Panc1 (cell line): ENCODE data around the gene DNMT3A.
"Not testable (repeated sequence)": the region's sequence is repeated elsewhere in the genome, so short reads cannot be mapped to it uniquely, and the experiment has no call there.

ENCODE experiments used
- POLR2AphosphoS5 ChIP-seq: IDR thresholded peaks from 2 replicates; pipeline ENCODE4 v1.6.1; 2012; ENCODE audit warnings: mild to moderate bottlenecking, low read depth, low read length, moderate library complexity
- TF ChIP-seq, protein P1 (sequence below): fragments of 450-650 bp; IDR thresholded peaks from 2 replicates; pipeline ENCODE4 v1.5.1; 2017; ENCODE audit warnings: mild to moderate bottlenecking

DNA sequence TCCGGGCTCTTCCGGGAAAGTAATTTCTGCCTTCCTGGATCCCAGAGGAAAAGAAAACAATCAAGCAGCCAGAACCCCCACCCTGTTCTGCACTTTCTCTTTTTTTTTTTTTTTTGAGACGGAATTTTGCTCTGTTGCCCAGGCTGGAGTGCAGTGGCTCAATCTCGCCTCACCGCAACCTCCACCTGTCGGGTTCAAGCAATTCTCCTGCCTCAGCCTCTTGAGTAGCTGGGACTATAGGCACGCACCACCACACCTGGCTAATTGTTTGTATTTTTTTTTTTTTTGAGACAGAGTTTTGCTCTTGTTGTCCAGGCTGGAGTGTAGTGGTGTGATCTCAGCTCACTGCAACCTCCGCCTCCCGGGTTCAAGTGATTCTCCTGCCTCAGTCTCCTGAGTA is 69.0 kb downstream of the DNMT3A start:
- TF ChIP-seq, protein P1, sequence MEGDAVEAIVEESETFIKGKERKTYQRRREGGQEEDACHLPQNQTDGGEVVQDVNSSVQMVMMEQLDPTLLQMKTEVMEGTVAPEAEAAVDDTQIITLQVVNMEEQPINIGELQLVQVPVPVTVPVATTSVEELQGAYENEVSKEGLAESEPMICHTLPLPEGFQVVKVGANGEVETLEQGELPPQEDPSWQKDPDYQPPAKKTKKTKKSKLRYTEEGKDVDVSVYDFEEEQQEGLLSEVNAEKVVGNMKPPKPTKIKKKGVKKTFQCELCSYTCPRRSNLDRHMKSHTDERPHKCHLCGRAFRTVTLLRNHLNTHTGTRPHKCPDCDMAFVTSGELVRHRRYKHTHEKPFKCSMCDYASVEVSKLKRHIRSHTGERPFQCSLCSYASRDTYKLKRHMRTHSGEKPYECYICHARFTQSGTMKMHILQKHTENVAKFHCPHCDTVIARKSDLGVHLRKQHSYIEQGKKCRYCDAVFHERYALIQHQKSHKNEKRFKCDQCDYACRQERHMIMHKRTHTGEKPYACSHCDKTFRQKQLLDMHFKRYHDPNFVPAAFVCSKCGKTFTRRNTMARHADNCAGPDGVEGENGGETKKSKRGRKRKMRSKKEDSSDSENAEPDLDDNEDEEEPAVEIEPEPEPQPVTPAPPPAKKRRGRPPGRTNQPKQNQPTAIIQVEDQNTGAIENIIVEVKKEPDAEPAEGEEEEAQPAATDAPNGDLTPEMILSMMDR = not testable (repeated sequence)
- TF ChIP-seq POLR2AphosphoS5 = not testable (repeated sequence)
